ENCODE measurements around the gene FADD. TPM values are rescaled to one million over a fixed set of nuclear protein-coding genes. Genes with fewer than 3 reads are reported as not detected.

The FADD gene
- total RNA-seq, 4 donors from 2014 or later: 17.0 to 26.6 (median 21.9) TPM

DNA sequence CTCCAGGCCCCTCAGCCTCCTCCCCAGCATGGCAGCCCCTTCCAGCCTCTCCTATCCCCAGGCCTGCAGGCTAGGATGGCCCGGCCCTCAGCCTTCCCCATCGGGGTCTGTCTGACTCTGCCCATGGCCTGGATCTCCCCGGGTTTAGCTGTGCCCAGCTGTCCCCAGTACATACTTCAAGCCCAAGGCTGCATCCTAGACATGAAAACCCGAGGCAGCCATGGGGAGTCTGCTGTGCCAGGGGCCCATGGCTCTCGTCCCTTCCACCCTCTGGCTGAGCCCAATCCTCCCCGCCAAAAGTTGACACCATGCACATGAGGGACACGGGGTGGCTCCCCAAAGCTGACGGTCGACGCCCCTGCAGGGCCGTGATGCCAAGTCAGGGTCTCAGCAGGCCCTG, 22.2 kb upstream of the FADD start:
- H3K4me3 ChIP-seq: no peak overlapping the region
- H3K27me3 ChIP-seq: peaks cover 11% of the 10 kb centered on the region
- 80% methylated on average over 1 of the region's 11 CpGs; no CpG with 5 or more reads in 1 of the 2 donors for WGBS, 2 donors (ENCODE audit: low coverage in 1 of 2)
- H3K4me1 ChIP-seq: no peaks in the 10 kb centered on the region
- TF ChIP-seq CTCF (IDR thresholded peaks at IDR 0.05) (no peak), EP300 (IDR thresholded peaks at IDR 0.05) (no peak), POLR2AphosphoS5 (IDR thresholded peaks at IDR 0.05) (no peak), POLR2A (IDR thresholded peaks at IDR 0.05) (no peak)
- ATAC-seq: no peak
- H3K36me3 ChIP-seq: no peaks in the 10 kb centered on the region
- H3K9me3 ChIP-seq: no peaks in the 10 kb centered on the region
- H3K27ac ChIP-seq: no peak overlapping the region

GRCh38 chr11:70182266-70182665, 20.8 kb upstream of the FADD start:
- no peaks in the 10 kb centered on the region for H3K4me1 ChIP-seq

DNA sequence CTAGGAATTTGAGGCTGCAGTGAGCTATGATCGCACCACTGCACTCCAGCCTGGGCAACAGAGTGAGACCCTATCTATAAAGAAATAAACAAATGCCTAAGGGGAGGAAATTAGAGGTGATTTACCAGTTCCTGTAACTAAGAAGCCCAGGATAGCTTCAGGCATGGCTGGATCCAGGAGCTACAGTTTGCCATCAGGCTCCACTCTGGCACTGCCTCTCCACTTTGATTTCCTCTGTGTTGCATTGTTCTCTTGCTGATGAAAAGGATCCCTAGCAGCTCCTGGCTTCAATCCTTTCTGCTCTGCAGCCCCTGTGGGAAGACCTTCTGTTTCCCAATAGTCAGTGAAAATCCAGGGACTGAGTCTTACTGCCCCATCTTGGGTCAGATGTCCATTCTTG, 20.1 kb upstream of the FADD start:
- TF ChIP-seq CTCF (IDR thresholded peaks at IDR 0.05) (no peak), POLR2A (IDR thresholded peaks at IDR 0.05) (no peak), EP300 (IDR thresholded peaks at IDR 0.05) (no peak), POLR2AphosphoS5 (IDR thresholded peaks at IDR 0.05) (no peak)
- 86 to 100% methylated on average over 1 of the region's 1 CpG for WGBS, 2 donors (ENCODE audit: low coverage in 1 of 2)
- H3K9me3 ChIP-seq: no peaks in the 10 kb centered on the region
- H3K27ac ChIP-seq: no peak overlapping the region
- no peaks in the 10 kb centered on the region for H3K4me1 ChIP-seq
- no peak for ATAC-seq
- H3K4me3 ChIP-seq: no peak overlapping the region
- peaks cover 11% of the 10 kb centered on the region for H3K27me3 ChIP-seq
- H3K36me3 ChIP-seq: no peaks in the 10 kb centered on the region

More at GRCh38 chr11:70182266-70182665, 20.8 kb upstream of the FADD start:
- Histone ChIP-seq H3K27ac (no peak overlapping the region), H3K9me3 (no peaks in the 10 kb centered on the region), H3K36me3 (no peaks in the 10 kb centered on the region), H3K27me3 (peaks cover 11% of the 10 kb centered on the region), H3K4me3 (no peak overlapping the region)
- ATAC-seq: no peak
- WGBS, 2 donors (ENCODE audit: low coverage in 1 of 2): 88 to 93% methylated on average over 3 to 11 of the region's 18 CpGs
- TF ChIP-seq POLR2A (IDR thresholded peaks at IDR 0.05) (no peak), CTCF (IDR thresholded peaks at IDR 0.05) (no peak), POLR2AphosphoS5 (IDR thresholded peaks at IDR 0.05) (no peak), EP300 (IDR thresholded peaks at IDR 0.05) (no peak)

DNA sequence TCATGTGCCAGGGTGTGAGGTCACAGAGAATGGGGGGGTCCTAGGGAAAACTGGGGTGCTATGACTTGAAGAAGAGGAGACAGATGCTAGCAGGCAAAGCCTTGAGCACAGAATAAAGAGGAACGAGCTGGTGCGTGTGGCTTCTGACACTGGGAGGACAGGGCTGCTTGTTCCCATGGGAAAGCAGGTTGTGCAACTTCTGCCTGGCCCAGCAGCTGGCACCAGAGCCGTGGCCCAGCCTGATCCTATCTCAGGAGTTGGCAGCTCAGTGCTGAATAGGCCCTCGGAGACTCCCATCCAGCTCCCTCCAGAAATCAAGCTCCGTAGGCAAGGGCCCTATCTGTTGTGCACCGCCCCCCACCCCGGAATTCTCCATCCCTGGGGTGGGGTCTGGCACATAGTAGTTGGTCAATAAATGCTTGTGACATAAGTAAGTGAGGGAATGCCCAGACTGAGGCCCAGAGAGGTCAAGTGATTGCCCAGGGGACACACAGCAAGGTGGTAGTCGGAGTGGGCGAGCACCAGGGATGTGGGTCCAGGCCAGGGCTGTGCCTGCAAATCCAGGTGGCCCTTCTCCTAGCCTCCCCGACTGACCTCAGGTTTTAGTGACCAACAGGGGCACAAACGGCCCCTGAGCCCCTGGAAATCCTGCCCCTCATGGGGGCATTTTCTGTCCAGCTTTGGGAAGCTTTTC, 19.5 kb upstream of the FADD start:
- H3K9me3 ChIP-seq: no peaks in the 10 kb centered on the region
- H3K4me3 ChIP-seq: no peak overlapping the region
- no peaks in the 10 kb centered on the region for H3K4me1 ChIP-seq
- no peak for ATAC-seq
- WGBS, 2 donors (ENCODE audit: low coverage in 1 of 2): 67 to 79% methylated on average over 1 to 3 of the region's 11 CpGs
- no peak overlapping the region for H3K27ac ChIP-seq
- H3K27me3 ChIP-seq: peaks cover 11% of the 10 kb centered on the region
- no peak for TF ChIP-seq POLR2A (IDR thresholded peaks at IDR 0.05)
- no peak for TF ChIP-seq EP300 (IDR thresholded peaks at IDR 0.05)
- TF ChIP-seq POLR2AphosphoS5 (IDR thresholded peaks at IDR 0.05): no peak
- no peak for TF ChIP-seq CTCF (IDR thresholded peaks at IDR 0.05)
- H3K36me3 ChIP-seq: no peaks in the 10 kb centered on the region

- 72 to 88% methylated on average over 7 to 9 of the region's 9 CpGs for WGBS, 2 donors (ENCODE audit: low coverage in 1 of 2)
- H3K27ac ChIP-seq: no peak overlapping the region
- no peak overlapping the region for H3K4me3 ChIP-seq
- H3K36me3 ChIP-seq: no peaks in the 10 kb centered on the region
- ATAC-seq: no peak
- no peaks in the 10 kb centered on the region for H3K9me3 ChIP-seq
- TF ChIP-seq CTCF (IDR thresholded peaks at IDR 0.05): no peak
- TF ChIP-seq POLR2AphosphoS5 (IDR thresholded peaks at IDR 0.05): no peak
- no peak for TF ChIP-seq POLR2A (IDR thresholded peaks at IDR 0.05)
- TF ChIP-seq EP300 (IDR thresholded peaks at IDR 0.05): no peak
- peaks cover 11% of the 10 kb centered on the region for H3K27me3 ChIP-seq
- no peaks in the 10 kb centered on the region for H3K4me1 ChIP-seq
Measured at GRCh38 chr11:70184396-70184795, 18.7 kb upstream of the FADD start.

Measured in gastroesophageal sphincter (tissue), 4 donors.